ENCODE results near the gene NT5DC3.
"Not testable (repeated sequence)": the region's sequence is repeated elsewhere in the genome, so short reads cannot be mapped to it uniquely, and the experiment has no call there.

Gene NT5DC3

GRCh38 chr12:103813426-103813825, 27.6 kb downstream of the NT5DC3 start:
- TF ChIP-seq BHLHE40 (IDR thresholded peaks at IDR 0.05; ENCODE audit: borderline replicate concordance) (no peak), CTBP1 (IDR thresholded peaks at IDR 0.05; ENCODE audit: borderline replicate concordance) (no peak), HDGF (IDR thresholded peaks at IDR 0.05; ENCODE audit: borderline replicate concordance) (no peak), NFRKB (IDR thresholded peaks at IDR 0.05) (no peak), ARNT (IDR thresholded peaks at IDR 0.05) (no peak), FOXK2 (IDR thresholded peaks at IDR 0.05) (no peak), L3MBTL2 (conservative IDR thresholded peaks at IDR 0.05) (no peak), FOXA1 (IDR thresholded peaks at IDR 0.05) (no peak), TARDBP (IDR thresholded peaks at IDR 0.05) (no peak), SUZ12 (IDR thresholded peaks at IDR 0.05) (no peak), SP1 (IDR thresholded peaks at IDR 0.05) (no peak)
- TF ChIP-seq, protein P1, sequence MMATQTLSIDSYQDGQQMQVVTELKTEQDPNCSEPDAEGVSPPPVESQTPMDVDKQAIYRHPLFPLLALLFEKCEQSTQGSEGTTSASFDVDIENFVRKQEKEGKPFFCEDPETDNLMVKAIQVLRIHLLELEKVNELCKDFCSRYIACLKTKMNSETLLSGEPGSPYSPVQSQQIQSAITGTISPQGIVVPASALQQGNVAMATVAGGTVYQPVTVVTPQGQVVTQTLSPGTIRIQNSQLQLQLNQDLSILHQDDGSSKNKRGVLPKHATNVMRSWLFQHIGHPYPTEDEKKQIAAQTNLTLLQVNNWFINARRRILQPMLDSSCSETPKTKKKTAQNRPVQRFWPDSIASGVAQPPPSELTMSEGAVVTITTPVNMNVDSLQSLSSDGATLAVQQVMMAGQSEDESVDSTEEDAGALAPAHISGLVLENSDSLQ (IDR thresholded peaks at IDR 0.05) = no peak
- DNase-seq (ENCODE audit: extremely low spot score) = no peak
- POLR2A ChIA-PET = interaction anchor here (0.9 kb wide), 1 partner anchor 14 kb away, joined by 3 read pairs; no protein-coding TSS in a partner anchor
- CTCF ChIA-PET = no interaction called here

DNA sequence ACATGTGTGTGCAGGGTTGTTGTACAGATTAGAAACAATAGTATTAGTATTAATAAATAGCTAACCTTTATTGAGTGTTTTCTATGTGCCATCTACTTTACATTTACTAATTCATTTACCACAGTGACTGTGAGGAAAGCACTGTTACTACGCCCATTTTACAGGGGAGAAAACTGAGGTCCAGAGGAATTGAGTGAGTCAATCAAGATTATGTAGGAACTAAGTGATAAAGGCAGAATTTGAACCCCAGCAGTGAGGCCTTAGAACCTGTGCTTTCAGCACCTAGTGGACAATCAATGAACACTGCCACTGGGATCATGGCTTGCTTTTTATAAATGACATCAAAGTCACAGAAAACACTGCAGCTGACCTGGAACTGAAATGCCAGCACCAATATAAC, 28.2 kb downstream of the NT5DC3 start:
- CTCF ChIA-PET = no interaction called here
- DNase-seq (ENCODE audit: extremely low spot score) = no peak
- POLR2A ChIA-PET = no interaction called here
- TF ChIP-seq BHLHE40 (IDR thresholded peaks at IDR 0.05; ENCODE audit: borderline replicate concordance) = no peak
- TF ChIP-seq SP1 (IDR thresholded peaks at IDR 0.05) = no peak
- no peak for TF ChIP-seq L3MBTL2 (conservative IDR thresholded peaks at IDR 0.05)
- no peak for TF ChIP-seq FOXK2 (IDR thresholded peaks at IDR 0.05)
- TF ChIP-seq FOXA1 (IDR thresholded peaks at IDR 0.05) = no peak
- no peak for TF ChIP-seq FOXM1 (IDR thresholded peaks at IDR 0.05; ENCODE audit: borderline replicate concordance)
- no peak for TF ChIP-seq SUZ12 (IDR thresholded peaks at IDR 0.05)
- no peak for TF ChIP-seq ARNT (IDR thresholded peaks at IDR 0.05)
- no peak for TF ChIP-seq HDGF (IDR thresholded peaks at IDR 0.05; ENCODE audit: borderline replicate concordance)

DNA sequence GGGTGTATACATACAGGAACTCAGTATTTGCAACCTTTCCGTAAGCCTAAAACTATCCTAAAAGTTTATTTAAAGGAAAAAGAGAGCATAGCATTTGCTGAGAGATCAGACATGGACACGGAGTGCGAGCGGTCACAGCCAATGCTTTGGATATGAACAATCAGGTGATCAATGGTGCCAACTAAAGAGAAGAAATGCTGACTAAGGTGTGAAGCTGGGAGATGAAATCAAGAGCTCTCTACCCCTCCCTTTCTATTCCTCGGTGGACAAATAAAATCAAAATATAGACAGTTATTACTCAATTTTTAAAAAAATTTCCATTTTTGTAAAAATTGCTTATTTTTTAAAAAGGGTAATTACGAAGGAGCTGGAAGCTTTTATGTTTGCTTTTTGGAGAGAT, 29.2 kb downstream of the NT5DC3 start:
- TF ChIP-seq SUZ12 (IDR thresholded peaks at IDR 0.05) = no peak
- TF ChIP-seq, protein P1 (IDR thresholded peaks at IDR 0.05) = no peak
- no peak for TF ChIP-seq TARDBP (IDR thresholded peaks at IDR 0.05)
- TF ChIP-seq BHLHE40 (IDR thresholded peaks at IDR 0.05; ENCODE audit: borderline replicate concordance) = no peak
- no peak for TF ChIP-seq ZNF384 (IDR thresholded peaks at IDR 0.05)
- no peak for TF ChIP-seq CTBP1 (IDR thresholded peaks at IDR 0.05; ENCODE audit: borderline replicate concordance)
- TF ChIP-seq ELF4 (IDR thresholded peaks at IDR 0.05) = no peak
- TF ChIP-seq ARNT (IDR thresholded peaks at IDR 0.05) = no peak
- TF ChIP-seq SP1 (IDR thresholded peaks at IDR 0.05) = no peak
- no peak for TF ChIP-seq FOXK2 (IDR thresholded peaks at IDR 0.05)
- TF ChIP-seq L3MBTL2 (conservative IDR thresholded peaks at IDR 0.05) = no peak
- TF ChIP-seq NFRKB (IDR thresholded peaks at IDR 0.05) = no peak
- TF ChIP-seq HDGF (IDR thresholded peaks at IDR 0.05; ENCODE audit: borderline replicate concordance) = no peak
- TF ChIP-seq FOXA1 (IDR thresholded peaks at IDR 0.05) = no peak
- no peak for TF ChIP-seq FOXM1 (IDR thresholded peaks at IDR 0.05; ENCODE audit: borderline replicate concordance)
- TF ChIP-seq LEF1 (IDR thresholded peaks at IDR 0.05; ENCODE audit: borderline replicate concordance) = no peak
- no peak for DNase-seq (ENCODE audit: extremely low spot score)
- POLR2A ChIA-PET = no interaction called here
- CTCF ChIA-PET = no interaction called here

DNA sequence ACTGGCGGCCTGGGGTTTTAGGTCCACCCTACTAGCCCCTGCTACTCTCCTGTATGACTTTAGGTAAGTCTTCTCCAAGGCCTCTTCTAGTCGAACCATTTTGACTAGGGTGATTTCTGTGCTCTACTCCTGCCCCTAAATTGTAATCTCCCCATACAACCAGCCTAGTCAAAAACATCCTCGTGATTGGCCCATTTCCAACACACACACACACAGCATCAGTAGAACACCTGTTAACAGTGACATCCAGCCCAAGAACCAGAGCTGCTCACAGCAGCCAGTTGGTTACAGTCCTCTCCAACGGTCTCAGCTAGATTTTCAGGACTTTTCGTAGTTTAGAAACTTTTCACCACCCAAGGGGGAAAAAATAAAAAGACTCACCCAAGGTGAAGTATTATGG, 30.9 kb downstream of the NT5DC3 start:
- ChIA-PET POLR2A (no interaction called here), CTCF (no interaction called here)
- no peak for DNase-seq (ENCODE audit: extremely low spot score)
- TF ChIP-seq FOXK2 (IDR thresholded peaks at IDR 0.05) = no peak
- no peak for TF ChIP-seq ELF4 (IDR thresholded peaks at IDR 0.05)
- no peak for TF ChIP-seq SP1 (IDR thresholded peaks at IDR 0.05)
- TF ChIP-seq, protein P1 (IDR thresholded peaks at IDR 0.05) = no peak
- no peak for TF ChIP-seq FOXM1 (IDR thresholded peaks at IDR 0.05; ENCODE audit: borderline replicate concordance)
- TF ChIP-seq CTBP1 (IDR thresholded peaks at IDR 0.05; ENCODE audit: borderline replicate concordance) = no peak
- TF ChIP-seq BHLHE40 (IDR thresholded peaks at IDR 0.05; ENCODE audit: borderline replicate concordance) = no peak
- no peak for TF ChIP-seq LEF1 (IDR thresholded peaks at IDR 0.05; ENCODE audit: borderline replicate concordance)
- TF ChIP-seq FOXA1 (IDR thresholded peaks at IDR 0.05) = no peak
- no peak for TF ChIP-seq L3MBTL2 (conservative IDR thresholded peaks at IDR 0.05)
- no peak for TF ChIP-seq ZNF384 (IDR thresholded peaks at IDR 0.05)
- TF ChIP-seq NFRKB (IDR thresholded peaks at IDR 0.05) = no peak

DNA sequence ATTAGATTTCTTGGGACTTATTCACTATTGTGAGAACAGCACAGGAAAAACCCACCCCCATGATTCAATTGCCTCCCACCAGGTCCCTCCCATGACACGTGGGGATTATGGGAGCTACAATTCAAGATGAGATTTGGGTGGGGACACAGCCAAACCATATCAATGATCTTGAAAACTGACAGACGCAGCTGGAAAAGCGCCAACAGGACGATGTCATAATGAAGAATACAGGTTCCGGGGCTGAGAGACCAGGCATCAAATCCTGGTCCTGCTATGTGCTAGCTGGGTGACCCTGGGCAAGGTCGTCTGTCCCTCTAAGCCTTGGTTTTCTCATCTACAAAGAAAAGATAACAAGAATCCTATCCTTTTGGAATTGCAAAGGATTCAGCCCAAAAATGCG, 31.4 kb downstream of the NT5DC3 start:
- CTCF ChIA-PET; DNase-seq (ENCODE audit: extremely low spot score); POLR2A ChIA-PET: not testable (repeated sequence)

- ChIA-PET CTCF (no interaction called here), POLR2A (no interaction called here)
Observed at GRCh38 chr12:103809154-103809553, 31.9 kb downstream of the NT5DC3 start.

More at GRCh38 chr12:103809154-103809553, 31.9 kb downstream of the NT5DC3 start:
- TF ChIP-seq CTBP1 (IDR thresholded peaks at IDR 0.05; ENCODE audit: borderline replicate concordance) (no peak), SP1 (IDR thresholded peaks at IDR 0.05) (no peak), HDGF (IDR thresholded peaks at IDR 0.05; ENCODE audit: borderline replicate concordance) (no peak), L3MBTL2 (conservative IDR thresholded peaks at IDR 0.05) (no peak), FOXK2 (IDR thresholded peaks at IDR 0.05) (no peak), LEF1 (IDR thresholded peaks at IDR 0.05; ENCODE audit: borderline replicate concordance) (no peak), ZNF384 (IDR thresholded peaks at IDR 0.05) (no peak), ARNT (IDR thresholded peaks at IDR 0.05) (no peak), SUZ12 (IDR thresholded peaks at IDR 0.05) (no peak), TARDBP (IDR thresholded peaks at IDR 0.05) (no peak), ELF4 (IDR thresholded peaks at IDR 0.05) (no peak), BHLHE40 (IDR thresholded peaks at IDR 0.05; ENCODE audit: borderline replicate concordance) (no peak)
- DNase-seq (ENCODE audit: extremely low spot score) = no peak

Measured in HEK293T (cell line).